UCSD-AML1 (cell line): ENCODE data around the gene ENOPH1.

Source experiments
- DNase-seq: peaks from one replicate; lab custom pipeline; 2025; ENCODE audit not compliant: unreplicated experiment; lab: John Stamatoyannopoulos, UW

Gene ENOPH1

DNA sequence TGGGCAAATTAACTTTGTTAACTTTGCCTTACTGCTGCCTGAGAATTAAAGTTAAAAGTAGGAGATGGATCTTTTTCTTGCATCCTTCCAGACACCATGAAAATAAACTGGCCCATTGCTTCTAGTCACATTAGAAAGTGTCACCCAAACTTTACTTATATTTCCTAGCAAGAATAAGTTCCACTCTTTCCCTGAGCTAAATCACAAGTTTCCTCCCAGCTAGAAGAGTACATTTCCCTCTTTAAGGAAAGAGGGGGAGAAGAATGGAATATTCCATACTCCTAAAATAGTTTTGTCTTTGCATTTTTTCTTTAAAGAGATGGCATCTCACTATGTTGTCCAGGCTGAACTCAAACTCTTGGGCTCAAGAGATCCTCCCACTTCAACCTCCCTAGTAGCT, 77.6 kb downstream of the ENOPH1 start:
- DNase-seq, result no peak

DNA sequence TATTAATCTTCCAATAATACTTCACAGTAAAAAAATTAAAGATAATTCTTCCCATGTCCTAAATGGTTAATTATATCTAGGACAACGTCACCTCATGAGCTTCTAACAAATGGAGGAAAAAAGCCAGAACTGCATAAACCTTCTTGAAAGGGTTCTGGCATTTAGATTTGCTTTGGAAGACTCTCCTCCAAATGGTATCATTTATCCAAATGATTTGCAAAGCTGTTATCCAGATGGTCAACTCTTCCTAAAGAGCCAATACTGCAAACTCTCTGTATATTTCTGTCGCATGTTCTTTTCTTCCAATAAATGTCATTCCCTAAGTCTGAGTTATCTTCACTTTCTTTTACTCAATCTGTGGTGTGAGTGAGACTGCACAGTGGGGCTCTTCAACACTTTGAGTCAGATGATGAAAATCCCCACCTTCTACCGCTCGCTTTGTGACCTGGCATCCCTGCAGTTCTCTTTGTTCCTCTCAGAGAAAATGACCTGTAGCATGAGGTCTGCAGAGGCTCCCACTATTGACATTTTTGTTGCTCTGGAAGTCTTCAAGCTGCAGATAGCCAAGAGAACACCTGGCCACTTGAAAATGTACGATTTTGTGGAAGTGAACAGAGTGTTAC, 78.5 kb downstream of the ENOPH1 start:
- no peak for DNase-seq

DNA sequence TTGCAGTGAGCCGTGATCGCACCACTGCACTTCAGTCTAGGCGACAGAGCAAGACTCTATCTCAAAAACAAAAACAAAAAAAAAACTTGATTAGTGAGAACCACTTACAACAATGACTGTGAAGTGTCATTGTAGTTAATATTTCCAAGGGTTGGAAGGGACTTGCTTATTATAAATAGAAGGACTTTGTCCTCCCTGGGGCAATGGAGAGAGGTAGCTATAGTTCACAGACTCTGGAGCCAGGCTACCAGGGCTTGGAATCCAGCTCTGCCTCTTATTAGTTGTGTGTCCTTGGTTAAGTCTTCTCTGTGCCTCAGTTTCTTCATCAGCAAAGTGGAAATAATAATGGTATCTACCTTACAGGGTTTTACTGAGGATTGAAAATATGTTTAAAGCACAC, 79.8 kb downstream of the ENOPH1 start:
- no peak for DNase-seq
